Measurements from ENCODE around the gene CLN5.

CLN5 gene

DNA sequence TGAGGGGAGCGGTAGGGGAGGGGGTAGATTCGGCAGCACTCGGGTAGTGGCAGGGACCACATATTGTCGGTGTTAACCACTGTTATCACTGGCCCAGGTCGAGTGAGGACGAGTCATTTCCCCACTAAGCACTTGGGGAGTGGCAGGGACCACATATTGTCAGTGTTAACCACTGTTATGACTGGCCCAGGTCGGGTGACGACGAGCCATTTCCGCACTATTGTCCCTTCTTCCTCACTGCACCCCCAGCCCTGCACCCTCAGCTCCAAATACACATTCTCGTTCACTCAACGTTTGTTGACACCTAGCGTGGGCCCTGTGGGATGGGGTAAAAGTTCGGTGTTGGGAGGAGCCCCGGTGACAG lies 467 bp upstream of the CLN5 start:
- TF ChIP-seq, protein P1, sequence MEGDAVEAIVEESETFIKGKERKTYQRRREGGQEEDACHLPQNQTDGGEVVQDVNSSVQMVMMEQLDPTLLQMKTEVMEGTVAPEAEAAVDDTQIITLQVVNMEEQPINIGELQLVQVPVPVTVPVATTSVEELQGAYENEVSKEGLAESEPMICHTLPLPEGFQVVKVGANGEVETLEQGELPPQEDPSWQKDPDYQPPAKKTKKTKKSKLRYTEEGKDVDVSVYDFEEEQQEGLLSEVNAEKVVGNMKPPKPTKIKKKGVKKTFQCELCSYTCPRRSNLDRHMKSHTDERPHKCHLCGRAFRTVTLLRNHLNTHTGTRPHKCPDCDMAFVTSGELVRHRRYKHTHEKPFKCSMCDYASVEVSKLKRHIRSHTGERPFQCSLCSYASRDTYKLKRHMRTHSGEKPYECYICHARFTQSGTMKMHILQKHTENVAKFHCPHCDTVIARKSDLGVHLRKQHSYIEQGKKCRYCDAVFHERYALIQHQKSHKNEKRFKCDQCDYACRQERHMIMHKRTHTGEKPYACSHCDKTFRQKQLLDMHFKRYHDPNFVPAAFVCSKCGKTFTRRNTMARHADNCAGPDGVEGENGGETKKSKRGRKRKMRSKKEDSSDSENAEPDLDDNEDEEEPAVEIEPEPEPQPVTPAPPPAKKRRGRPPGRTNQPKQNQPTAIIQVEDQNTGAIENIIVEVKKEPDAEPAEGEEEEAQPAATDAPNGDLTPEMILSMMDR (IDR thresholded peaks at IDR 0.05; ENCODE audit: control insufficient read depth, insufficient read depth, low read depth, low read length, missing control alignments) = no peak
- no peak for DNase-seq (ENCODE audit: low read depth)
- H3K4me3 ChIP-seq (ENCODE audit: control insufficient read depth, low read depth, low read length) = peak overlapping the region; percentile 95

DNA sequence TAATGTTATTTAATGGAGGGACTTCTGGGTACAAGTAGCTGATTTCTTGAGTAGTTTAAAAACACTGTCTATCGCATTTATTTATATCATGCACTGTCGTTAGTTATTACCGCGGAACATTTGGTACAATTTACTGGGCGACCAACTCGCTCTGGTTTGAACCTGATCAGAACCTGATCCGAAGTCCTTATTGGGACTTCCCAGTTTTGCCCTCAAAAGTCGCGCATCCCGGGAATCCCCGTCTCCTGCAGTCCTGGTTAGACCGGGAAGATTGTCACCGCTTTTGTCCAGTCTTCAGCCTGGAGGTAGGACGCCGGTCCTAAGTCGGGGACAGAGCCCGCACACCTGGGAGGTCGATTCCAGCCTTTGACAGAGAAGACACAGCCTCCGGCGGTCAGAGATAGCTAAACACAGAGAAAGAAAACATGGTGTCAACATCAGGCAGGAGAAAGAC lies 694 bp downstream of the CLN5 start:
- TF ChIP-seq, protein P1 (IDR thresholded peaks at IDR 0.05; ENCODE audit: control insufficient read depth, insufficient read depth, low read depth, low read length, missing control alignments) = no peak
- DNase-seq (ENCODE audit: low read depth) = no peak
- peak overlapping the region; percentile 95 for H3K4me3 ChIP-seq (ENCODE audit: control insufficient read depth, low read depth, low read length)

DNA sequence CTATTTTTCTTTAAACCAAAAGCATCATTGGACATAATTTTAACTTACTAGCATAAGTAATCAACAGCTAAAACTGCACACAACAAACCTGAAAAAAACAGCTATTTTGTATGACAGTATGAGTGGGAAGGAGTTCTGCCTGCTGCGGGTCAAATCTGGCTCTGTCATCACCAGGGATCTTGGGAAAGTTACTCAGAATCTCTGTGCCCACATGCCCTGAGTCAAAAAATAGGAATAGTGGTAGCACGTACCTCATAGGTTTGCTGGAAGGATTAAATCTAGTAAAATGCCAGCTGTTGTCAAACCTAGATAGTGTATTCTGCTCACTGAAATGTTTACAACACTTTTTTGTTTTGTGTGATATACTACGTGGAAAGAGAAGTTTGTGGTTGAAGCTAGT lies 1.1 kb downstream of the CLN5 start:
- no peak for DNase-seq (ENCODE audit: low read depth)
- peak overlapping the region; percentile 95 for H3K4me3 ChIP-seq (ENCODE audit: control insufficient read depth, low read depth, low read length)

DNA sequence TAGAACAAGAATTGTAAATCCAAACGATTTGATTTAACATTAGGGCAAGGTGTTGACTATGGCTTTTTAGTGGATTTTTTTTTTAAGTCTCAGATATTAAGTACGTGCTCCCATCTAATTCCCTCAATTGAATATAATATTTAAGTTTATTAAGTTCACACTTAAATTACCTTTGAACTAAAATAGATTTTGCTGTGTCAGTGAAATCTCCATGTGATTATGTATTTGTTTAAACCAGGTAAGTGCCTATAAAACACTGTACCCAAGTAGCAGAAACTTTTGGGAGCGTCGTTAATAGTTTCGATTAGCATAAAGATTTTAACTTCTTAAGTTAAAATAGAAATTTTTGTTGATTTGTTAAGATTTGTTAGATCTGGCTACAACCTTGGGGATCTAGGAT lies 1.6 kb downstream of the CLN5 start:
- TF ChIP-seq, protein P1 (IDR thresholded peaks at IDR 0.05; ENCODE audit: control insufficient read depth, insufficient read depth, low read depth, low read length, missing control alignments) = no peak
- no peak for DNase-seq (ENCODE audit: low read depth)
- no peak overlapping the region for H3K4me3 ChIP-seq (ENCODE audit: control insufficient read depth, low read depth, low read length)

More for the DNA sequence above, 1.1 kb downstream of the CLN5 start:
- TF ChIP-seq, protein P1 (IDR thresholded peaks at IDR 0.05; ENCODE audit: control insufficient read depth, insufficient read depth, low read depth, low read length, missing control alignments) = no peak

DNA sequence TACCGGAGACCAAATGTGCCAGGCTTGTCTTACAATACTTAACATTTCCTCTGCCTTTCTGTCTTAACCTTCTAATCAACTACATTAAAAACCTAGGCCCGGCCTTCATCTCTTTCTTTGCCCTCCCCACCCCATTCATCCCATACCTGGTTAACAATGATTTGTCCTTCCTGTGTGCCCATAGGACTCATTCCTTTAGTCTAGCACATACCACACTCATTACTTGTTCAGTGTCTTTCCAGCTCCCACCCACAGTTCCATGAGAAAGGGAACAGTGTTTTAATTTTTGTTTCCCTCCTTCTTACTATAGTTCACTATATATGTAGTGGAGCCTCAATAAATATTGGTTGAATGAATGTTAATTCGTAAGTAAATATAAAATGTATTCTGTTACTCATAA lies 2.4 kb downstream of the CLN5 start:
- TF ChIP-seq, protein P1 (IDR thresholded peaks at IDR 0.05; ENCODE audit: control insufficient read depth, insufficient read depth, low read depth, low read length, missing control alignments) = no peak
- DNase-seq (ENCODE audit: low read depth) = no peak
- no peak overlapping the region for H3K4me3 ChIP-seq (ENCODE audit: control insufficient read depth, low read depth, low read length)

DNA sequence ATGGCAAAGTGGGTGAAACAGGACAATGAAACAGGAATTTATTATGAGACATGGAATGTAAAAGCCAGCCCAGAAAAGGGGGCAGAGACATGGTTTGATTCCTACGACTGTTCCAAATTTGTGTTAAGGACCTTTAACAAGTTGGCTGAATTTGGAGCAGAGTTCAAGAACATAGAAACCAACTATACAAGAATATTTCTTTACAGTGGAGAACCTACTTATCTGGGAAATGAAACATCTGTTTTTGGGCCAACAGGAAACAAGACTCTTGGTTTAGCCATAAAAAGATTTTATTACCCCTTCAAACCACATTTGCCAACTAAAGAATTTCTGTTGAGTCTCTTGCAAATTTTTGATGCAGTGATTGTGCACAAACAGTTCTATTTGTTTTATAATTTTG lies 8.6 kb downstream of the CLN5 start:
- TF ChIP-seq, protein P1 (IDR thresholded peaks at IDR 0.05; ENCODE audit: control insufficient read depth, insufficient read depth, low read depth, low read length, missing control alignments) = no peak
- no peak overlapping the region for H3K4me3 ChIP-seq (ENCODE audit: control insufficient read depth, low read depth, low read length)
- peak; percentile 56 for DNase-seq (ENCODE audit: low read depth)

DNA sequence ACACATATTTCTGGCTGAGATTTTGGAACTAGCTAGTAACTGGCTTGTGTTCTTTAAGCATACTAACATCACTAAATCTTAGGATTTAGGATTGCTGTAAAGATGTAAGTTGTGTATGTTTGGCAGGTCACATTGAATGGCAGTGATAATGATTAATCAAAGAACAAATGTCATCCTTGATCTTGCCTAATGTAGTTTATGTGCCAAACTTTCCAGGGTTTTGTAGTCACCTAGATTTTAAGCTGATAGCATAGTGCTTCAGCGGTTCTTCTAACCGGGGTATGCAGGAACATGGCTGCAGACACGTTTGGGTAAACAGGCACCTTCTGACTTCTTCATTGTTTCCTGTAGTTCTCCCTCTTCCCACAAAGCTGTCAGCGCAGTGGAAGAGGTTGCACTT lies 9.7 kb downstream of the CLN5 start:
- H3K4me3 ChIP-seq (ENCODE audit: control insufficient read depth, low read depth, low read length) = no peak overlapping the region
- TF ChIP-seq, protein P1 (IDR thresholded peaks at IDR 0.05; ENCODE audit: control insufficient read depth, insufficient read depth, low read depth, low read length, missing control alignments) = no peak
- no peak for DNase-seq (ENCODE audit: low read depth)

Measured in AG09309 (cell line).